CD4-positive, alpha-beta T cell treated with Interleukin-2 at 100 ng/mL for 4 hours (primary cell): ENCODE data around the gene PITHD1.
"Not testable (repeated sequence)": the region's sequence is repeated elsewhere in the genome, so short reads cannot be mapped to it uniquely, and the experiment has no call there.

Experiments used
- DNase-seq: peaks from one replicate; pipeline ENCODE4 v3.0.0-alpha.2; 2020; ENCODE audit warnings: low spot score

Gene PITHD1, protein sequence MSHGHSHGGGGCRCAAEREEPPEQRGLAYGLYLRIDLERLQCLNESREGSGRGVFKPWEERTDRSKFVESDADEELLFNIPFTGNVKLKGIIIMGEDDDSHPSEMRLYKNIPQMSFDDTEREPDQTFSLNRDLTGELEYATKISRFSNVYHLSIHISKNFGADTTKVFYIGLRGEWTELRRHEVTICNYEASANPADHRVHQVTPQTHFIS

DNA sequence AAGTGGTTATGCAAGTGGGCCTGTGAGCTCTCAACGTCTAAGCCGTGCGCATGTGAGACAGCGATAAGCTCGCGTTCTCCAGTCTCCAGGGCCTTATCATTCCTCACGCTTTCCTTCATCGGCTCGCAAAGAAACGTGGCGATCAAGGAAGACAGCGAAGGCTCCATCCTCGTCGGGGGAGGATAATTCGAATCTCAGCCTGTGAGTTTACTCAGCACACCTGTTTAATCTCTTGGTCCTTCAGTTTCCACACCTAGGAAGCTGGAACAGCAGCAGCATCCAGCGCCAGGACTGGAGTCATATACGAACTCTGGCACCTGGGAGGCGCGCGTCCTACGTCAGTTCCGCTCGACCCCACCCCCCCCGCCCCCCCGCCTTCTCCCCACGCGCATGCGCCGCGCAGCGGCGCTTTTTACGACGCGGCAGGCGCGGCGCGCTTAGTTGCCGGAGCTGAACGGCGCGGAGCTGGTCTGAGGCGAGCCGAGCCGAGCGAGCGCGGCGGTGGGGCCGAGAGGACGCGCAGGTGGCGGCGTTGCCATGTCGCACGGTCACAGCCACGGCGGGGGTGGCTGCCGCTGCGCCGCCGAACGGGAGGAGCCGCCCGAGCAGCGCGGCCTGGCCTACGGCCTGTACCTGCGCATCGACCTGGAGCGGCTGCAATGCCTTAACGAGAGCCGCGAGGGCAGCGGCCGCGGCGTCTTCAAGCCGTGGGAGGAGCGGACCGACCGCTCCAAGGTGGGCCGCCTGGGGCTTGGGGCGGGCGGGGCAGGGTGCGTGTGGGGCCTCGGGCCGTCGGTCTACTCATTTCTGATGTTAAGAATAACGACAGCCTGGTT lies at the start of gene PITHD1:
PITHD1 (plus strand) TSS at position 440 of the 836 bp plus-strand sequence; CDS start at position 538, 98 bp downstream.
- peak; percentile 79 for DNase-seq

DNA sequence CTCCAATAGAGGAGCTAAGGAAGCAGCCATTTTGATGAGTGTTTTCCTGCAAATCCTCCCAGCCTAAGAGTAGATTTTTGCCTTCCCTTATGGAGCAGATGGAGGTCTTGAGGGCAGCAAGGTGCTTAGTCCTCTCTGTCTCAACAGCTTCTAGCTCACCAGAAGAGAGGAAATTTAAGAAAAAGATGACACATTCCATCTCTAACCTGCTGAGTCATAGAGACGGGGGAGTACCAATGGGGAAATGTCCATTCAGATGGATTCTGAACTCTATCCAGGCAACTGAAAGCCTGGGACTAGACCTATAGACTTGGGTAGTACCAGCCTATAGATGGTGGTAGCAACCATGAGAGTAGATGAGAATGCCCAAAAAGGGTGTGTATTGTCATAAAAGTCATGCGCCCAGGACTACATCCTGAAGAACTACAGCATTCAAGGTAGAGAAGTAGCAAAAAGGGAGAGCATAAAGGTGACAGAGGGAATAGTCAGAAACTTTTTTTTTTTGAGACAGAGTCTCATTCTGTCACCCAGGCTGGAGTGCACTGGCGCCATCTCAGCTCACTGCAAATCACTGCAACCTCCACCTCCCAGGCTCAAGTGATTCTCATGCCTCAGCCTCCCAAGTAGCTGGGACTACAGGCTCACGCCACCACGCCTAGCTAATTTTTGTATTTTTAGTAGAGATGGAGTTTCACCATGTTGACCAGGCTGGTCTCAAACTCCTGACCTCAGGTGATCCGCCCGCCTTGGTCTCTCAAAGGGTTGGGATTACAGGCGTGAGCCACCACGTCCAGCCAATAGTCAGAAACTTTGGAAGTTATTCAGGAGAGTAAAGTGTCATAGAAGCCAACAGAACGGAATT lies 45.6 kb upstream of the PITHD1 start:
- no peak for DNase-seq

DNA sequence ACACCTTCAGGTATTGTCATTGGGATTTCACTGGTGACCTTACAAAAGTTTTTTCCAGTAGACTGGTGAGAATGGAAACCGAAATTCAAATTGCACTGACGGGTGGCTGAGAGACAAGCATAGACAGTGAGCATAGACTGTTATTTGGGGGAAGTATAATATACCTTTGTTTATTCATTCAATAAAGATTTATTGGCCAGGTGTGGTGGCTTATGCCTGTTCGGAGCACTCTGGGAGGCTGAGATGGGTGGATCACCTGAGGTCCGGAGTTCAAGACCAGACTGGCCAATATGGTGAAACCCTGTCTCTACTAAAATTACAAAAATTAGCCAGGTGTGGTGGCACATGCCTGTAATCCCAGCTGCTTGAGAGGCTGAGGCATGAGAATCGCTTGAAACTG lies 44.9 kb upstream of the PITHD1 start:
- DNase-seq = not testable (repeated sequence)

DNA sequence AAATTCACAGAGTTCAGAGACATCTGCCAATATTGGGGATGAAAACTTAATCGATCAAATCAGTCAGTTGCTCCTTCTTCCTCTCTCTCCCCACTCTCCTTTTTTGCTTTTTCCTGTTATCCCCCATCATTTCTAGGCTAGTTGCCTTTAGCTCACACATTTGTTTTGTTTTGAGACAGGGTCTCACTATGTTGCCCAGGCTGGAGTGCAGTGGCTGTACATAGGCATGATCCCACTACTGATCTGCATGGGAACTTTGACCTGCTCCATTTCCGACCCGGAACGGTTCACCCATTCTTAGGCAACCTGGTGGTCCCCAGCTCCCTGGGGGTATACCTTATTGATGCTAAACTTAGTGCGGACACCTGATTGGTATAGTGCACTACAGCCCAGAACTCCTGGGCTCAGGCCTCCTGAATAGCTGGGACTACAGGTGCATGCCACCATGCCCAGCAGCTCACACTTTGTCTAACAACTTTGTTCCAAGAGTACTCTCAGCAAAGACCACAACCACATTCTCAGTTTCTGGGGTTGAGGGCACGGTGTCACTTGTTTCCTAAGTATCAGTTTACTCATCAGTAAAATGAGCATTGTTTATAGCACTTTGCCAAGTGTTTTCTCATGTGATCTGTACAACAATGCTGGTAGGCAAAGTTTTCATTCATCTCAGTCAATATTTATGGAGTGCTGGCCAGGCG lies 41.6 kb upstream of the PITHD1 start:
- no peak for DNase-seq

DNA sequence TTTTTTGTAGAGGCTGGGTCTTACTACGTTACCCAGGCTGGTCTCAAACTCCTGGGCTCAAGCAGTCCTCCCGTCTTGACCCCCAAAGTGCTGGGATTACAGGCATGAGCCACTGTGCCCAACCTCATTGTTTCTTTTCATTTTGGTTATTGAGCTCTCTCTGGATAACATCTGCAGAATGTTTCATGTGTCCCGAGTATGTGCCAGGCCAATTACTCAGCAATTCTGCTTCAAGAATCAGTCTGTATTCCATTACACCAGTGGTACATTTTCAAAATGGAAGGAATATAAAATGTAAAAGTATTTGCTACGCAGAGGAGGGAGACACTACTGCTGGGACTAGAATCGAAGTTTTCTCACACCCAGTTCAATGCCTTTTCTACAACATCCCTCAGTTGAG lies 36.6 kb upstream of the PITHD1 start:
- no peak for DNase-seq

DNA sequence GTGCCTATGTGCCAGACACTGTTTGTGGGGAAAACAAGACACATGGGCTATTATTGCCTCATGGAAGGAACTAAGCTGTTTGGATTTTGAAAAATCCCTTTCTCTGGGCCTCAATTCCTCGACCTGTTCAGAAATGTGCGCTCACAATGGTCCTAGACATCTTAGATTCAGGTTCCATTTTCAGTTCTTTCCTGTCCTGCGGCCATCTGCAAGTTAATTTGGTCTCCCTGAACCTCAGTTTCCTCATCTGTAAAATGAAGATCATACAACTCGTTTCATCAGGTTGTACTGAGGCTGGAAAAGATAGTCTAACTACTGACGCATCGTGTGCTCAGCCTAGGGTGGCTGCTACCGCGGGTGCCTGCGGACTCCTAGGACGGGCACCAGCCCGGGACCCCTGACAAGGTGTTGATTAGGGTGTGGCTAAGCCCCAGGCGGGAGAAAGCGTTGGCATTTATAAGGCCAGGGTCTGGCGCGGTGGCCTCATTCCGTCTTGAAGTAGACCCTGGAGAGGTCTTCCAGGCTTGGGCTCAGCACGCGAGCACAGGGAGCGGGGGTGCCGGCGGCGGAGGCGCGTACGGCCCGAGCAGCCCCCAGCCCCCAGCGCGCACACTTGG lies 35.4 kb upstream of the PITHD1 start:
- DNase-seq = no peak

DNA sequence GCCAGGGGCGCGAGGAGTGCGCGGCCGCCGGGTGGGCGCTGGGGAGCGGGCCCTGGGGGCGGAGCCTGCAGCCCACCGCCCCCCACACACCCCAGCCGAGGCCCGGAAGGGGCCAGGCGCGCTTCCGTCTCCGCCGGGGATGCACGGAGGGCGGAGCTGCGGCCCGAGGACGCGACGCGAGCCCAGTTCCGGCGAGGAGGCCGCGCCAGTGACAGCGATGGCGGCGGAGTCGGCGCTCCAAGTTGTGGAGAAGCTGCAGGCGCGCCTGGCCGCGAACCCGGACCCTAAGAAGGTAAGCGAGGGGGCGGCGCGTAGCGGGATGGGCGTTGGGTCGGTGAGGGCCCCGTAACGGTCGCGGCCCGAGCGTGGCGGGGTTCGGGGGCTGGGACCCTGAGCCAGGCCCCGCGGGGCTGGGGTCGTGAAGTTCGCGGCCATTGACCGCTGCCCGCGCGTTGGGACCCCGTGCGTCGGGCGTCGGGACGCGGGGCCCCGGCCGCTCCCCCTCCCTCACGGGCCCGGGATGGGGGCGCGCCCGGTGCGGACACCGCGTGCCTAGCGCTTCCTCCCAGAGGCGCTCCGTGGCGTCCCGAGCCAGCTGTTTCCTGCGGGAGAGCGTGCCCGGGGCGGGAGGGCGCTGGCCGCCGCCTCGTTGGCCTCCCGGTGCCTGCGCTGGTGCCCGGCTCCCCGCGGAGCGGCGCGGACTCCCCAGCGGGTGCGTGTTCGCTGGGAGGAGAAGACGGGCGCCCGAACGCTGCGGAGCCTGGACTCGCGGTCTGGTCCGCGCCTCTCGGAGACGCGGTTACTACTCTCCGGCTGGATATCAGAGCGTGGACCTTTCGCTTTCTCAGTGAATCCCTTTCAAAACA lies 34.7 kb upstream of the PITHD1 start, which contains the start of gene ELOA:
ELOA (plus strand) TSS at position 185 of the 866 bp plus-strand sequence; CDS start at position 218, 33 bp downstream.
- peak; percentile 69 for DNase-seq

DNA sequence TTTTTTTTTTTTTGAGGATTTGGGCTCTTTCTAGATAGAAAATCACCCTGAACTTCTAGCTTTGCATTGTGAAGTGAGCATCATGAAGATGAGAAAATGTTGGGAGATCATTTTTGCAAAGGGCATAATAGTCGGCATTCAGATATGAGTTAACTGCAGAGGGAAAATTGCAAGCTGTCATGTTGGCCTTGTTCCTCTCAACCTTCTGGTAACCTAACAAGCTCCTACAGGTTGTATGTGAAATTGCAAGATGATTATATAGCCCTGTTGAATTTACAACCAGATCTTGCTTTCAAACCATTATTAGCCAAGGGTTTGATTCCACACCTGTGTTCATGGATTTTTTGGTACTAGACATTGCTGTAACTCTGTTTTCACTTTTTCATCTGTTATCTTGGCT lies 32.7 kb upstream of the PITHD1 start:
- DNase-seq = peak; percentile 26

DNA sequence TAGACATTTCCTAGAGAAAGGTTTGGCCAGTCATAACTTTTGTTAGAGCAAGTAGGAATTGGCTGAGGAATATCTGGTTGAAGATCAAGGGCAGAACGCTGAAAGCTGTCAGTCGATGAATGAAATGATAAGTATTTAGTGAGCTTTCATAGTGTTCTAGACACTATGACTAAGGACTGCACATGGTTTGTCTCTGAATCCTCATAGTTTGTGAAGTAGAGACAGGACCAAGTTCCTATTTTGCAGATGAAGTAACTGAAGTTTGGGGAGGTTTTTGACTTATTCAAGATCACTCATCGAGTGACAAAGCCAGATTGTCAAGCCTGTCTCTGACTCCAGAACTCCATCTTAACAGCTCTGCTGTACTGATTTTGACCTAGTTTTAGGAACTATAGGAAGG lies 30.2 kb upstream of the PITHD1 start:
- DNase-seq = no peak

DNA sequence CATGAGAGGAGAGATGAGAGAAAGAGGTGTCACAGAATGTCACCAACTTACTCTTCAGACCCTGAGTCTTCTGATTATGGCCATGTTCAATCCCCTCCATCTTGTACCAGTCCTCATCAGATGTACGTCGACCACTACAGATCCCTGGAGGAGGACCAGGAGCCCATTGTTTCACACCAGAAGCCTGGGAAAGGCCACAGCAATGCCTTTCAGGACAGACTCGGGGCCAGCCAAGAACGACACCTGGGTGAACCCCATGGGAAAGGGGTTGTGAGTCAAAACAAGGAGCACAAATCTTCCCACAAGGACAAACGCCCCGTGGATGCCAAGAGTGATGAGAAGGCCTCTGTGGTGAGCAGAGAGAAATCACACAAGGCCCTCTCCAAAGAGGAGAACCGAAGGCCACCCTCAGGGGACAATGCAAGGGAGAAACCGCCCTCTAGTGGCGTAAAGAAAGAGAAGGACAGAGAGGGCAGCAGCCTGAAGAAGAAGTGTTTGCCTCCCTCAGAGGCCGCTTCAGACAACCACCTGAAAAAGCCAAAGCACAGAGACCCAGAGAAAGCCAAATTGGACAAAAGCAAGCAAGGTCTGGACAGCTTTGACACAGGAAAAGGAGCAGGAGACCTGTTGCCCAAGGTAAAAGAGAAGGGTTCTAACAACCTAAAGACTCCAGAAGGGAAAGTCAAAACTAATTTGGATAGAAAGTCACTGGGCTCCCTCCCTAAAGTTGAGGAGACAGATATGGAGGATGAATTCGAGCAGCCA lies 27.0 kb upstream of the PITHD1 start:
- DNase-seq = peak; percentile 47

DNA sequence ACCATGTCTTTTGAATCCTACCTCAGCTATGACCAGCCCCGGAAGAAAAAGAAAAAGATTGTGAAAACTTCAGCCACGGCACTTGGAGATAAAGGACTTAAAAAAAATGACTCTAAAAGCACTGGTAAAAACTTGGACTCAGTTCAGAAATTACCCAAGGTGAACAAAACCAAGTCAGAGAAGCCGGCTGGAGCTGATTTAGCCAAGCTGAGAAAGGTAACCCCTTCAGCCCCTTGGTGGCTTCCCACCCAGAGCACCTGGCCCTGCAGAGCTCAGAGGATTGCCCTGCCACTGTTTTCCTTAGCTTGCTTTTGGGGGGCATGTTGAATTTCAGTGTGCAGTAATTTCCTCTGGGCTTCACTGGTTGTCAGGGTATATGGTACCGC lies 26.4 kb upstream of the PITHD1 start:
- DNase-seq = no peak

DNA sequence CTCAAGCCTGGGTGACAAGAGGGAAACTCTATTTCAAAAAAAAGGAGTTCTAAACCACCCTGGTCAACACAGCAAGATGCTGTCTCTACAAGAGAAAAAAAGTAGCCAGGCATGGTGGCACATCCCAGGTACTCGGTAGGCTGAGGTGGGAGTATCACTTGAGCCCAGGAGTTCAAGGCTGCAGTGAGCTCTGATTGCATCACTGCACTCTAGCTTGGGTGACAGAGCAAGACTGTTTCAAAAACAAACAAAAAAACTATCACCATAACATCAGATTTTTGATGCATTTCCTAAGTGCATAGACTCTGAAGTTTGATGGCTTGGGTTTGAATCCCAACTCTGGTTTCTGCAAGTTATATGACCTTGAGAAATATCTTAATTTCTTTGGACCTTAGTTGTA lies 25.3 kb upstream of the PITHD1 start:
- DNase-seq = no peak

DNA sequence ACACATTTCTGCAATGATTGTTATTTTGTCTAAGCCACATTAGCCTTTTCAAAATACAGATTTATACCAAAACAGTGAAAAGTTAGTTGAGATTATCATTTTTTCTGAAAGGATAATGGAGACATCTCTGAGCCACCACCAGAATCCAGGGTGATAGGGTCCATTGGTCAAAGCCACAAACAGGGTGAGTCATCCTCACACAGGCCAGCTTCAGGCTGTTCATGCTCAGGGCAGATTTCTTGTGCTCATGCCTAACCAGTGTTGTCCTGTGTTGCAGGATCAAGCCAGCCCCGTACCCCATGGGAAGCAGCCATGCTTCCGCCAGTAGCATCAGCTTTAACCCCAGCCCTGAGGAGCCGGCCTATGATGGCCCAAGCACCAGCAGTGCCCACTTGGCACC lies 21.5 kb upstream of the PITHD1 start:
- no peak for DNase-seq

DNA sequence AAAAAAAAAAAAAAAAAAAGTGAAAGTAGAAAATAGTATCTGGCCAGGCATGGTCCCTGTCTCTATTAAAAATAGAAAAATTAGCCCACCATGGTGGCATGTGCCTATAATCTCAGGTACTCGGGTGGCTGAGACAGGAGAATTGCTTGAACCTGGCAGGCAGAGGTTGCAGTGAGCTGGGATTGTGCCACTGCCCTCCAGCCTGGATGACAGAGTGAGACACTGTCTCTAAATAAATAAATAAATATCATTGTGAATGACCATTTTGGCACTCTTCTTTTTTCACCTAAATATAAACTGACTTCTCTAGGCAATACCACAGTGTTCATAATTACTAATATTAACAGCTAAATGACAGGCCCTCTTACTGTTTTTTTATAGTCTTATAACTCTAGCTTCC lies 20.4 kb upstream of the PITHD1 start:
- no peak for DNase-seq

DNA sequence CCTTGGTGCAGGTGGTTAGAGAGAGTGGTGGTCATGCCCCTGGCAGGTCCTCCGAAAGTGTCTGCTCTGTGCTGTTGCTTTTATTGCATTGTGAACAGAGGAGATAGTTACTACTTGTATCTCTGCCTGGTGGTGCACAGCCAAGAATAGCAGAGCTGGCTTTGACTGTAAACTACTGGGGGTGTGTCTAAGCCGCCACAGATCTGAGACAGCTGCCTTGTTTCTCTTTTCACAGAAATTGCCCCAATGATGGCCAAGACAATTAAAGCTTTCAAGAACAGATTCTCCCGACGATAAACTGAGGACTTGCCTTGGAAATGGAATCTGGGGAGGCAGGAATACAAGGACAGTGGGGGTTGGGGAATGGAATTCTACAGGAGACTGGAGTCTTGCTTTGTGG lies 18.9 kb upstream of the PITHD1 start:
- DNase-seq = no peak

DNA sequence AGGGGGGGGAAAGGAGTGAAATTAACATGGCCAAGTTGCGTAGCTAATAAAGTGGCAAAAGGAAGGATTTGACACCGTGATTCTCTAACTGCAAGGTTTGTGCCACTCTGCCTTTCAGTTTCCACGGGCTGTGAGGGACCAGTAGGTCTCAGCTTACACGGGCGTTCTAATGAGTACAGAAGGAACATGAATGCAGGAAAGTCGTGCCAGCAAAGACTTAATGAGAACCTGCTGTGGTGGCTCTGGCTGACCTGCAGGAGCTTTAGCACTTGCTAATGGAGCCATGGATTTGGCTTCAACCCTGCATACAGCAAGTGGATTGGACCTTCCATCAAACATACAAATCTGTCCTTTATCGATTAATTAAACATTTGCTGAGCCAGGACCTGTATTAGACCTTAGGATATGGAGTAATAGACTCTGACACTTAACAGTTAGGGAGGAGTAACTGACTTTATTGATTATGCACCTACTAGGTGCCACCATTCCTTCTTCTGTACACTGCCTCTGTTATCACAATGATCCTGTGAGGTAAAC lies 15.1 kb upstream of the PITHD1 start:
- DNase-seq = no peak

DNA sequence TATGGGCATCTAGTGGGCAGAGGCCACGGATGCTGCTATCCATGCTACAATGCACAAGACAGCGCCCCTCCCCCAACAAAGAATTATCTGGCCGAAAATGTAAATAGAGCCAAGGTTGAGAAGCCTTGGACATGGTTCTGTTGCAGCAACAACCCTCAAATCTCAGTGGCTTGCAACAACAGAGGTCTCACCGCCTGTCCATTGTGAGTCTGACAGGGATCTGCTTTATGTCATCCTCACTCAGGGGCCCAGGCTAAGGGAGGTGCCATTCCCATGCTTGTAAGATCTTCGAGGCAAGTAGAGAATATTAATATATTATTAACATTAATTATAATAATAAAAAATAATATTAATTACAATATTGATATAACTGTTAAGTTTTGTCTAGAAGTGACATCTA lies 9.5 kb upstream of the PITHD1 start:
- DNase-seq = no peak

DNA sequence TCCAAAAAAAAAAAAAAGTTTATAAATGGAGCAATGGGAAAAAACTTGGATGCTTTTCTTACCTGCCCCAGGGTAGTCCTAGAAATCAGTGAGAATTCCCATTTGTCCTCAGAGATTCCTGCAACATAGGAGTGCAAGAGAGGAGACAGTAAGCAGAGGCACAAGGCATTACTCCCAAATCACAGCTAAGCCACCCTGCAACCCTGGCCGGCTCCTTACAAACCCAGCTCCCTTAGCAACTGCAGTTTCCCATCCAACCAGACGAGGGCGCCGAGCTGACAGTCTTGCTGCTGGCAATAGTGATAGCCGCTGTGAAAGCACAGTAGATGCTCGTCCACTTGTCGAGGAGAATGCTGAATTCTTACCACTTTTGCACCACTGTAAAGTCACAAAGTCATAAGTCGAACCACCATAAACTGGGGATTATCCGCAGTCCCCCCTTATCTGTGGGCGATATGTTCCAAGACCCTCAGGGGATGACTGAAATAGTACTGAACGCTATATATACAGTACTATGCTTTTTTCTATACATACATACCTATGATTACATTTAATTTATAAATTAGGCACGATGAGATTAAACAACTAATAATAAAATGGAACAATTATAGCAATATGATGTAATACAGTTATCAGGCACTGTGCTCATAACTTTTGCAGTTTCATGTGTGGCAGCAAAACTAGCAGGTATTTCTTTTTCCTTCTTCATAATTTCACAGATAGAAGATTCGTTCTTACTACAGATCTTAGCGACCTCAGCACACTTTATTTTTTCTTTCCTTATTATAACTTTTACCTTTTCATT lies 6.0 kb upstream of the PITHD1 start:
- DNase-seq = peak; percentile 88

DNA sequence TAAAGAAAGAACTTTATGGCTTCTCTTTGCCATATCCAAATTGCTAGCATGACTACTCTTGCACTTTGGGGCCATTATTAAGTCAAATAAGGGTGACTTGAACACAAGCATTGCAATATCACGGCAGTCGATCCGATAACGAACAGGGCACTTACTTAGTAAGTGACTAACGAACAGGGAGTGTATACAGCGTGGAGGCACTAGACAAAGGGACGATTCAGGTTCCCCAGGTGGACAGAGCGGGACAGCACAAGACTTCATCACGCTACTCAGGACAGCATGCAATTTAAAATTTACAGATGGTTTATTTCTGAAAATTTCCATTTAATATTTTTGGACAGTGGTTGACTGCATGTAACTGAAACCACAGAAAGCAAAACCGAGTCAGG lies 5.4 kb upstream of the PITHD1 start:
- no peak for DNase-seq
